NCI-H1048 (cell line): ENCODE data around the gene RASGRF2.

Experiments used
- DNase-seq: peaks from one replicate; lab custom pipeline; 2025; lab: John Stamatoyannopoulos, UW

The RASGRF2 gene

DNA sequence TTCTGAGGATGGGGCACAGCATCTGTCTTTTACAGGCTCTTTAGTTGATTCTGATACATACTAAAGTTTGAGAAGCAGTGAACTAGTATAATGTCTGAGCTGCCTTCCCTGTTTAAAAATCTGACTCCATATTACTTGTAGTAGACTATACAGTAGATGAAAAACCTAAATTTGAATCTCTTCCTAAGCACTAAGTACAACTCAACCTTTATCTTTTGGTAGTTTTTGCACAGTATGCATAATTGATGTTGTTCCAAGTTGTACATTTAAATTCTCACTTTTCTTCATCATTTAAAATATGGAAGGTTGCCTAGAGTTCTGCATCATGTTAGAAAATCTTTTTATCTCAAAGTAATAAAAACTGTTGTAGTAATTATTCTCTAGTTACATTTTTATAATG is 174.4 kb downstream of the RASGRF2 start:
- DNase-seq = no peak

DNA sequence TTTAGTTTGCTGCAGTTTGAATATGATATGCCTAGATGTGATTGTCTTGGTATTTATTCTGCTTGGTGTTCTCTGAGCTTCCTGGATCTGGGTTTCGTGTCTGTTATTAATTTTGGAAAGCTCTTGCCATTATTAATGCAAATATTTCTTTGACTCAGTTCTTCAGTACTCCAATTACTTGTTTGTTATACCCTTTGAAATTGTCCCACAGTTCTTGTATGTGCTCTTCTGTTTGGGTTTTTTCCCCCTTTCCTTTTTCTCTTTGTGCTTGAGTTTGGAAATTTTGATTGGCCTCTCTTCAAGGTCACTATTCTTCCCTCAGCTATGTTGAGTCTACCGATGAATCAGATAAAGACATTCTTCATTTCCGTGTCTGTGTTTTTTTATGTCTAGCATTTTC is 176.4 kb downstream of the RASGRF2 start:
- DNase-seq = no peak

DNA sequence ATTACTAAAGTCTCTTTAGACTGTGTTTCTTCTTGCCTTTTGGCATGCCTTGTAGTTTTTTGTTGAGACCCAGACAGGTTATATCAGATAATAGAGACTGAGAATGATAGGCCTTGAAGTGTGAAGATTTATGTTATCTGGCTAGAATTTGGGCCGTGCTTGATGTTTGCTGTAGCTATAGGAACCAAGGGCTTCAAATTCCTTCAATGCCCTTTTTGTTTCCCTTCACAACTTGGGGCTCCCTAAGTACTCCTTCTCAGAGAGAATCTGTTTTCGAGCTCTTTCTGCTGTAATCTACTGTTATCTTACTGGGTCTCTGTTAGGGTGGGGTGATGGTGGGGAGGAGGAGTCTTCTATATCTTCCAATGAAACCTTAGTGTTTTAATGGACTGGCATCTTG is 177.7 kb downstream of the RASGRF2 start:
- no peak for DNase-seq

DNA sequence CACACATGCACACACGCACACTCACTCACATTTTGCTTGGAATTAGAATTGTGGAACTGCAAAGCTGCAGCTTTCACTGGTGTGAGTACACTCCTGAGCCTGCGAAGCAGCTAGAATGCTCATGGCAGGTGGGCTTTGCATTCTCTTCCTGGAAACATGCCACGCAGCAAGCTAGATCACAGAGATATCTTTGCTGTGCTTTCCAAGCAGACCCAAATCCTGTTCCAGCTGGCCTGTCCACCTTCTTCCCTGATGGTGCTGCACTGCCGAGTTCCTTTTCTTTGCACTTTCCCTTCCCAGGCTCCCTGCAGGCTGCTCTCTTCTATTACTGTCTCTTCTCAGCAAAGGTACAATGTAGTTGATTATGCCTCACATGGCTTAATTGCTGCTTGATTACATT is 180.3 kb downstream of the RASGRF2 start:
- DNase-seq = no peak

DNA sequence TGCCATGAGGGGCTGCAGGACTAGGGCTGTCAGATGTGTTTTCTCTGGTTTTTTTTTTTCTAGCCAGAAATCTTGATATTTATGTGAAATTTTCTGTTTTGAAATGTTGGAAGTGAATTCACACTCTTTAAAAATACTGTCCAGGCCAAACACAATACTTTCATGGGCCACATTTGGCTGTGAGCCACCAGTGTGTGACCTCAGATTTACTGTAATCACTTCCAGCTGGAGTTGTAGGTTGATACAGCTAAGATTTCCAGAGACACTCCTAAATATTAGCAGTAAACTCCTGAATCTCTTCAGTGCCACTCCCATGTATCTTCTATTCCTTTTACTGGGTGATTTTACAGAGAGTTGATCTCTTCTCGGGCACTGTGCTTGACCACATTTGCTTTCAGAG is 180.8 kb downstream of the RASGRF2 start:
- DNase-seq = no peak

DNA sequence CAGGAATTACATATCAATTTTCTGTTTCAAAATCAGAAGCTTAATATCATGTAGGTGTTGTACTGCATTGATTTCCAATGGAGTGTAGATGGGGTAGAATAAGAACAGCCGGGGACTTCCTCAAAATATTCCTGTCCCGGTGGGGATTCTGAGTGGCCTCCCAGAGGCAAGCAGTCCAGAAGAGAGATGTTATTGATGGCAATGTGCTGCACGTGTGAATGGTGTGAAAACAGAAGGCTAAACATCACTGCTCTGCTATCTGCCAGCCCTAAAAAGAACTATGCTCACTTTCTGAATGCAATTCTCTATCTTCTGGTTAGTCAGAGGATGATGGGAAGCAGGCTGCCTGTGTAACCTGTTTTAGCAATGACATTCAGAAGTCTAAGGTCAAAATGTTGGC is 181.9 kb downstream of the RASGRF2 start:
- DNase-seq = no peak

DNA sequence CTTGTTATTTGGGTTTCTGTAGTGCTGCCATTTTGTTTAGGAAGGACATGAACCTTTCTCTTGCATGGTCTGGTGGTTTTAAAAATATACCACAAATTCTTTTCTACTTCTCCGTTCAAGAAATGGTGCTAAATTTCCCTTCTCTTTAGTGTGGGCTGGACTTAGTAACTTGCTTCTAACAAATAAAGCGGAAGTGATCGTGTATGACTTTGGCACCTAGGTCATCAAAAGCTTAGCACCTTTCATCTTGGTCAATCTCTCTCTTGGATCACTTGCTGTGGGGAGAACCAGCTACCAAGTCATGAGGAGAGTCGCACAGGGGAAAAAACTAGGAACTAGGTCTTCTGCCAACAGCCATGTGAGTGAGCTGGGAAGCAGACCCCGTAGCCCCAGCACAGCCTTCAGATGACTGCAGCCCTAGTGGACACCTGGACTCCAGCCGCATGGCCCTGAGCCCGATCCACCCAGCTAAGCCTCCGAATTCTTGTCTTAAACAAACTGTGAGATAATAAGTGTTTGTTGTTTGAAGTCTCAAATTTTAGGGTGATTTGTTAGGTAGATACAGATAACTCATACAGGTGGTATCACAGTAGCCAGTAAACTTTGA is 185.3 kb downstream of the RASGRF2 start:
- DNase-seq = no peak

DNA sequence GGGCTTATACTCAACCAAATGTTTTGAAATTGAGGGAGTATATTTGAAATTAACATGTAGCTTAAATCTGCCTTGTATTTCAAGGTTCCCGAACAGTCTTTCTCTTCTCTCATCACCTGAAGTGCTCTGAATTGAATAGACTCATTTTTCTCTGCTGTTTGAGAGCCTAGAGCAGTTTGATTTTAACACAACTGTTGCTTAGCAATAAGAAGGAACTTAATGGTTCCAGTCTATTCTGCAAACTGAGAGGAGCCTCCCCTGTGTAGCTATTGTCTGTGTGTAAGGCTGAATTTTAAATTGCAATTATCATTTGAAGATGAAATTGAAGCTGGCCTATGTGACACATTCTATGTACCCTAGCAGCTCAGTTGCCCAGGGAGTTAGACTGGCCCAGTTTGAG is 185.9 kb downstream of the RASGRF2 start:
- no peak for DNase-seq

DNA sequence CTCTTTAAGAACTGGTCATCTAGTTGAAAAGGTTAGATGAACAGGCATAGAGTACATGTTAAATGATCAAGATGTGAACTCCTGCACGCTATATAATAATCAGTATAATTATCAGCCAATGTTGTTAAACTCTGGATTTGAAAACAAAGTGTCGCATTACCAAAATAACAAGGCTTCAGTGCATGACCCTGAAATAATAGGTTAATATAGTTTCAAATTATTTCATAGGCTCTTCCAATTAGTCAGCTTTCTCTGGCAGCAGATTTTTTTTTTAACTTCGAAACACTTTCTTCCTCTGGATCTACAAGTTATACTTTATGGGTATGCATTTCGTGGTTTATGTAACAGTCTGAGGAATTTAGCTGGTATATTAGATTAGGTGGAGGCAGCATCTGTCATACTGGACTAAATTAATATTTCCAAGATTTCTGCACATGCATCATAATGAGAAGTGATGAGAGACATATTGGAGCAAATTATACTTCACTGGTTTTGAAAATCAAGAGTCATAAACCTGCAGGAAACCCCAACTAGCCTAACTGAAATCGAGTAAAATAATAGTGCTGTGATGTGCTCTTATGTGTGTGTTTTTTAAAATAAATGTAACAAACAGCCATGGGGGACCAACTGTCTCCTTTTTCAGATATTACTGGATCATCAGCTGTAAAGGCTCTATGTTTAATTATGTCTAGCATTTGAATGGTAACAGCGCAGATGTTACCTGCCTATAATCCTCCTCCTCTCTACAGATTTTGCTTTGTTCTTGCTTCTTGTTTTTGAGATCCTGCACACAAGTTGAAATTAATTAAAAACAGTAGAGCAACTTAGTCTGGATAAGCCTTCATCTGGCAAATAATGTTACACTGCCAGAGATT is 187.1 kb downstream of the RASGRF2 start:
- no peak for DNase-seq

DNA sequence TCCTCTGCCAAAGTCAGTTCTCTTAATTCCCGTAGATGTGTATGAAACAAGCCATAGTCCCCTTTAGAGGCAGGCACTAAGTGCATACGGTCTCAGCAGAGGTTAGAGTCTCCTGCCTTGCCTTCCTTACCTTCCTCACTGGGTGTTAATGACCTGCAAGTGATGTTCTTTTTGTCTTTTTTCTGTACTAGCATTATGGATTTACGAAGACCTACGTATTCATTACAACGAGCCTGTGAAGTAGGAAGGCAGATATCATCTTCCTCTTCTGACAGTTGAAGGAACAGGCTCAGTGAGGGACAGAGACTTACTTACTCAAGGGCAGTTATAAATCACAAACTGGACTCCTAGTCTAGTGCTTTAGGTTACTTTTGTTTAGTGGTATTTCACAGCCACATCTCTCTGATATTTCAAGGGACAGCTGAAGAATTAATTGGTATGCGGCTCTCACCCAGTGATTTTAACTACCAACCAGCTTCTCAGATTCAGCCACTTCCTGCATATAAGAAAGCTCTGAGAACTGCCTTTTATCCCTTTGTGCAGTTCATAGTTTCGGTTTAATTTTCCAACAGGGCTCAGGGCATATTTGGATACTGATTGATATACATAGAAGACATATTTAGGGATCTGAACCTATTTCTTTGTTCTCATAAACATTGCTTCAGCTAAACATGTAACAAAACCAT is 187.9 kb downstream of the RASGRF2 start:
- DNase-seq = no peak

DNA sequence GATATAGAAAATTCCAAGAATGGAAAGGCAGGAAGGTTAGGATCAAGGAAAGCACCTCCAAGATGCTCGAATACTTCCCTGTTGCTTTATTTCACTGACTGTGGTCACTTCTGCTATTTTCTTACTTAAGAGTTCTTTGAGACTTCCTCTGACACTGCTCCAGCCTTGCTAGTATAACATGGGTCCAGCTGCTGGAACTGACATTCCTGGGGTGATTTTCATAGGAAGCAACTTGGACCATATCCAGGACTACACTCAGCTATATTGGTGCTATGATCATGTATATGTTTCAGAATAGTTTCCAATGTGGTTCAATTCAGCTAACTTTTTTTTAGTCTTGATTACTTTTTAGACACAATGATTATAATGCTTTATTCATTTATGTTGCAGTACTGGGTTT is 191.4 kb downstream of the RASGRF2 start:
- no peak for DNase-seq

DNA sequence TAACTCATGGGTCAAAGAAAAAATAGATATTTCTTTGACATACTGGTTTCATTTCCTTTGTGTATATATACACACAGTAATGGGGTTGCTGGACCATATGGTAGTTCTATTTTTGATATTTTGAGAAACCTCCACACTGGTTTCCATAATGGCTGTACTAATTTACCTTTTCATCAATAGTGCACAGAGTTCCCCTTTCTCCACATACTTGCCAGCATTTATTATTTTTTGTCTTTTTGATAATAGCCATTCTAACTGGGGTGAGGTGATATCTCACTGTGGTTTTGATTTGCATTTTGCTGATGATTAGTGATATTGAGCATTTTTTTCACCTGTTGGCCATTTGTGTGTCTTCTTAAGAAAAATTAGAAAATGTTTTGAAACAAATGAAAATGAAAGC is 194.6 kb downstream of the RASGRF2 start:
- DNase-seq = no peak

DNA sequence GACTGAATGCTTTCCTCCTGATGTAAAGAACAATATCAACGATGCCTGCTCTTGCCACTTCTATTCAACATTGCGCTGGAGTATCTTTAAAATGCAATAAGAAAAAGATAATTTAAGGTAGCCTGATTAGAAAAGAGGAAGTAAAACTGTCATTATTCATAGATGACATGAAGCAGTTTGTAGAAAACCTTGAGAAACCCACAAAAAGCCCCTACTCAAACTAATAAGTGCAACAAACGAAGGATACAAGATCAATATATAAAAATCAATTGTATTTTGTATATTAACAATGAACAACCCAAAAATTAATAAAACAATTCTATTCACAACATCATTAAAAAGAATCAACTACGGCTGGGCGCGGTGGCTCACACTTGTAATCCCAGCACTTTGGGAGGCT is 196.6 kb downstream of the RASGRF2 start:
- DNase-seq = no peak

DNA sequence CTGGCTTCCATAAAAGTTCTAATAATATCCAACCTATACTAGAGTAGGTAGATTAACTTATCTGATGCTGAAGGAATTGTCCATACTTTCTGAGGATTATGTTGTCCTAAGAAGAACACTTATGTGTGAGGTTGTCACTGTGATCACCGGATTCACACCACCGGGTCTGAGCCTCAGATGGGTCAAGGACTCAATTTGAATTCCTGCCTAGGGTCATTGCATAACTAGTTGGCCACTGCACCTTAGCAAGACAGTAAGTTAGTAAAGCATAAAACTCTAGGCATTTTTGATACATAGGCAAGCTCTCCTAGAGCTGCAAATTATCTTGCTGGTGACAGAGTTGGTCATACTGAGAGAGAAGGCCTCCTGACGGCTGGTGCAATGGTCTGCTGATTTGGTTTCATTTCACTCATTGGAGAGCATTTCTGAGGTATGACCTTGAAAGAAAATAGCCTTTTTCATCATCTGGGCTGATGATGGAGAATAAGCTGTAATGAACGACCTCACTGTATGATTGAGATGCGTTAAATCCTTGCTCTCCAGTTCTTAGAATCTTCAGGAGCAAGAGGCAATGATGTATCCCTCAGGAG is 200.9 kb downstream of the RASGRF2 start:
- no peak for DNase-seq

DNA sequence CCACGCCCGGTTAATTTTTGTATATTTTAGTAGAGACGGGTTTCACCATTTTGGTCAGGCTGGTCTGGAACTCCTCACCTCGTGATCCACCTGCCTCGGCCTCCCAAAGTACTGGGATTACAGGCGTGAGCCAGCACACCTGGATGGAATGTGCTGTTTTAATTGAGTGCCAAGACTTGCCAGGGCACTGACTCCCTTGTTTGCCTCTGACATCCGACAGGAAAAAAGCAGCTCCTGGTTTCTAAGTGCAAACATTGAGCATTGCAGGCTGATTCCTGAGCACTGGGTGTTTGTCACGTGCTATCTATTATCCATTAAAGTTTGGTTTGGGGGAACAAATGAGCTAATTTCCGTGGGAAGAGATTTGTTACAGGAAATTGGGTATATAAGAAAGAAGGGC is 202.3 kb downstream of the RASGRF2 start:
- no peak for DNase-seq

DNA sequence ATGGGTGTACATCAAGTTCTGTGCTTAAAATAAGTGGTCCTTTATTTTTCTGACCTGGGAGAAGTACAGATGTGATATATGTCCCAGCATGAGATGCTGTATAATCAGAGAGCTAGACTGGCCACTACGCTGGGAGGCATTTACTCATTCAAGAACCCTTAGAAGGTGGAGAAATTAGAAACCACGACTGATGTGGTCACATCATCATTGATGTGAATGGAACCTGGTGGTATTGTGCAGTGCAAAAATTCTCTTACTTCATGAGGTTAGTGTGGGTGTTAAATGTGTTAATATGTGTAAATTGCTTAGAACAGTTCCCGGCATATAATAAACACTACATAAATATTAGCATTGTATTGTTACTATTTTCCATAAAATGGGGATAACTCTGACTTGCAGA is 203.5 kb downstream of the RASGRF2 start:
- DNase-seq = no peak

DNA sequence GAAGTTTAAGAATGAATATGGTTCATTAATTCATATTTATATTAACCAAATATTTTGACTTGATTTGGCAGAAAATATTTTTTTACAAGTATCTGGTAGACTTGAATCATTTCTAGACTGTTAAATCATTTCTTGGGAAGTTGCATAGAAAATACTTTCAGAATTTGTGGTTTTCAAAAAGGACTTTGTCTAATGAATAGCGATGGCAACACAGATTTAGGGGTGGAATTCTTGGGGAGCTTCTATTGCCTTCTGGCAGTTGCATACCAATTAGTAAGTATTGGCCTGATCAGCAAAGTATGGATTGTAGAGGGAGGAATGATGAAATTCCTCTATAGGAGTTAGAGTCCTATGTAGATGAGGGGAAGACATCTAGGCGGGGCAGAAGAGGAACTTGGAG is 204.3 kb downstream of the RASGRF2 start:
- no peak for DNase-seq

DNA sequence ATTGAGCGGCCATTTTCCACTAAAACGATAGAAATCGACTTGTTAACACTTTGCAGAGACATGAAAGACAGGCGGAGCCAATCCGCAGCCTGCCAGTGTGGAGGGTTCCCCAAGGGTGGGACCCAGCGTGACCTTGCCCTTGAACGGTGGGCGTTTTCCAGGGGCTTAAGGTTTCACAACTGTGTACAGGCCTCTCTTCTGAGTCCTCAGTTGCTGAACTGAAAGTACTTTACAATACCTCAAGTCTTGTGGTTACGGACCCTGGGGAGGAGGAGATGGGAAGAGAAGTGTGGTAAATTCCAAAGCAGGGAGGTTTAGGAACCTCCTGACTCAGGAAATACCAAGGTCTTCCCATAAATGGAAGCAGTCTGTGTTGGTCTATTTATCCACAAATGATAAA is 204.8 kb downstream of the RASGRF2 start:
- no peak for DNase-seq

DNA sequence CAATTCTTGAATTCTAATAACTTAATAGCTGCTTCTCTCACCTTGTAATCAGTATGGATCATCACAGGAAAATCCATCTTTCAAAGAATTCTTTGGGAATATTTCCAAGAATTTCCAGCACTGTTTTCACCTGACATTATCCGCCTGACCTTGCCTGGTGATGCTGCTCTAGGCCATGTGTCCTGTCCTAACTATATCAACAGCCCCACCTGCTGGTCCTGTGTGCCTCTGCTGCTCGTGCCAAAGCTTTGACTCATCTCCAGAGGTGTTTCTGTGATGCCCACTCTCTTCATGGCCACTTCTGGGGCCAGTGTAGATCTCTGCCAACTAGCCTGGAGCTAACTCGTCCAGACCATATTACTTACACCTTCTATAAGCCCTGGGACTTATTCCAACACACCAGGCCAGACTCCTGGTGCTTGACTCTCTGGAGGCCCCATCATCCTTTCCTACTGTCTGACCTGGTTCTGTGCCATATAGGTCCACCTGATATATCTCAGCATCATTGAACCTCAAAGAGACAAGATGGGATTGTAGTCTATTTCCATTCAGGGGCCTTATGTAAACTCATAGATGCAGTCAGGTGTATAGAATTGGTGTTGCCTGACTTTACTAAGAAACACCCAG is 205.4 kb downstream of the RASGRF2 start:
- no peak for DNase-seq

DNA sequence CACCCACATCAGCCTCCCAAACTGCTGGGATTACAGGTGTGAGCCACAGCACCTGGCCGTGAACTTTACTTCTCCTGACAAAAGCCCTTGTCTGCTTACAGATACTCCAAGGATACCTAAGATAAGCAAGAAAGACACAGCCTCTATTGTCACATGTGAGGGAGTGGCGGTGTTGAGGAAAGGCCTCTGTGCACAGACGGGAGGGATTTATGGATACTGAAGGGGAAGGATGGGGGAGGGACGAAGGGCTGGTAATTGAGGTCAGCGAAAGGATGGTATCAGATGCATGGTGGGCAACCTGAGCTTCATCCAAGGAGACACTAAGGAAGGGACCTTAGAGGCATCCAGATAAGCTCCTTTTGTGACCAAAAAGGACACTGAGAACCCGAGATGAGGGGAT is 206.3 kb downstream of the RASGRF2 start:
- DNase-seq = no peak

DNA sequence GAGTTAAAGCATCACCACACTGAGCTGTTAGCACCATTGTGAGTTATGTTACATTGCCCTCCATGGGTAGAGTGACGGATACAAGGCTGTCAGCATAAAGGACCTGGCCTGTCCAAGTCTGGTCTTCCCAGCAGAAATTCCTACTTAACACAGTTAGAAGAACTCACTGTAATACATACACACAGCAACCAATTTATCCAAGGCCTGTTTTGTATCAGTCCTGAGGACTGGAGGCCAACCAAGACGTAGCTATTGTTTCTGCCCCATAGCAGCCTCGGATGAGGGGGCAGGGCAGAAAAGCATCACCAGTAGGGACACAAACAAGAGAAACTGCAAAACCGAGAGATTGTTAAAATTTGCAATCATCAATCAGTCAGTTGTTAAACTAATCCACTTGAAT is 206.9 kb downstream of the RASGRF2 start:
- no peak for DNase-seq

DNA sequence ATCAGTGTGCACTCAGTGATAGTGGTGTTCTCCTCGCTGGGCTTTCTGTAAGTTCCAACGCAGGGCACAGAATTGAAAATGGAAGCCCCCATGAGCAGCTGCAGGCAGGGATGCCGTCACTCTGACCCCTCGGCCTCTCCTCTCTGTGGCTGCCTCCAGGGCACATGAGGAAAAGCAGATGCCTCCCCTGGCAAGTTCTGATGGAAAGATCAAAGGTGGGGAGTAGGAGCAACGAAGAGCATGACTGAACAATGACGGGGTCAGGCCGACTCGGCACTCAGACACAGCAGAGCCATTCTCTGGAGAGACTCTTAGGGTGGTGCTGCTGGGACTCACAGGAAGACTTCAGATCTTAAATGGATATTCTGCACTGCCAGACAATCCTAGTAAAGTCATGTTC is 207.4 kb downstream of the RASGRF2 start:
- no peak for DNase-seq
